VCaP (cell line): ENCODE data around the gene ATG5.

Source experiments
- H3K27ac ChIP-seq: fragments of 450-650 bp; 2 replicates; pipeline ENCODE4 v1.5.1; 2017
- CTCF ChIP-seq: fragments of 450-650 bp; conservative IDR thresholded peaks from 2 replicates; pipeline ENCODE4 v1.5.1; 2017; ENCODE audit warnings: mild to moderate bottlenecking, moderate library complexity

The ATG5 gene

GRCh38 chr6:106194949-106195921, 130.3 kb downstream of the ATG5 start:
- no peak overlapping the region for H3K27ac ChIP-seq
- no peak for TF ChIP-seq CTCF

GRCh38 chr6:106192824-106193223, 132.7 kb downstream of the ATG5 start:
- no peak overlapping the region for H3K27ac ChIP-seq
- TF ChIP-seq CTCF: no peak

DNA sequence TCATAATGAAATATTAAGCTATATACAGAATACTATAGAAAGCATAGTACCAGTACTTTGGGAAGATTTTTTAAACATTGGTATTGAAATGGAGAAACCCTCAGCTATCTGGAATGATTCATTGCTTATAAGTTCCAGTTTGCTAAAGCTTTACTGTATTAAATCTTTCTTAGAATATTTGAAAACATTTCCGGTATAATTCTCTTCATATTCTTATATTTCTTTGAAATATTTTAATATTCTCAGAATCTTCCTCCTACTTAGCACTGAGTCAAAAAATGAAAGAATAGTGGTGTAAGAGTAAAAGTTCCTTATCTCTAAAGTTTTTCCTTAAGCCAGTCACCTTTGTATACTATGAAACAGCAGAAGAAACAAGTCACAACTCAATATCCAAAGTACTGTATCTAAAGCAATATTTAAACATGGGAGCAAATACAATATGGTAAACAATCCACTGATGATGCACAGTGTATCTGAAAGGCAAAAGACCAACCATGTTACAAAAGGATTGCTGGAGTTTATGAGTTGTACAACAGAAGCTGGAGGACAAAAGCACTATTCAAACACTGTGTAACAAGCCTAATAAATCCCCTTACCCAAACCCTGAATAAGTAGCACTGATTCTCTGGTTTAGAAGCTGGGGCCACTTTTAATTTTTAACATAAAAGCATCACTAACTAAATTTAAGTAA, 137.3 kb downstream of the ATG5 start:
- no peak for TF ChIP-seq CTCF
- no peak overlapping the region for H3K27ac ChIP-seq

DNA sequence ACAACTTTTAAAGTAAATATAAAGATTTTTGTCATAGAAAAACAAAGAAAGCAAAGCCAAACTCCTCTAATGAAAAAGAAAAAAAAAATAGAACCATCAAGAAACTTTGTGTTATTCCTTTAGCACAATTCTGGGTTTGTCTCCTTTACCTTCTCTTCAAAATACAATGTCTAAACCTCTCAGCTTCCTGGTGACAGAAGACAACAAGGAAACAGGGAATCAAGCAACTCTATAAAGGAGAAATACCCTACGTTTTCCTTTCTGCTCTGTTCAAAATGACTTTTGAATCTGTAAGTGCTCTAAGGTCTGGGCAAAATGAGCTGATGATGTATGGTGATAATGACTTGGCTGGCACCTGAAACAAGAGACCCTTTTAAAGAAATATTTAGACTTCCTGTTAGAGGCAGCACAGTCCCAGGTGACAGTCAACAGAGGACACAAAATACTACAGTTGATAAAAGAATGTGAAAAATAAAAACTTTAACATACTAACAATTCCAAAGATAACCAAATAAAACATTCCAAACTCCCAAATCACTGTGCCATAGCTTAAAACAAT, 138.1 kb downstream of the ATG5 start:
- H3K27ac ChIP-seq: no peak overlapping the region
- no peak for TF ChIP-seq CTCF

DNA sequence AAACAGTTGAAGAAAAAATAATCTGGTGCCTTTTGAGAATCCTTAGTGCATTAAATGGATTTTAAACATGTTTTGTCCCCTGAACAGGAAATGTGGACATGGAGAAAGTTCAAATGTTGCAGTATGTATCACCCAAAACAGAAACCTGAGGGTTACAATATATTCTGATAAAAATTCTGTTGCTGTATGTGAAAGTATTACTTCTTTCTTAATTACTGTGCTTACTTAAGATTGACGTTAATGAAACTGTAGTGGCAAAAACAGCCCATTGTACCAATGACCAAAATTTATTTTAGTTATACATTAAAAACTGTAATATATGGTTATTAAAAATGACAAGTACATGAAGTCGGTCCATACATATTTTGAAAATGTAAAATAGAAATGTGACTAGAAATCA, 138.8 kb downstream of the ATG5 start:
- no peak for TF ChIP-seq CTCF
- H3K27ac ChIP-seq: no peak overlapping the region

DNA sequence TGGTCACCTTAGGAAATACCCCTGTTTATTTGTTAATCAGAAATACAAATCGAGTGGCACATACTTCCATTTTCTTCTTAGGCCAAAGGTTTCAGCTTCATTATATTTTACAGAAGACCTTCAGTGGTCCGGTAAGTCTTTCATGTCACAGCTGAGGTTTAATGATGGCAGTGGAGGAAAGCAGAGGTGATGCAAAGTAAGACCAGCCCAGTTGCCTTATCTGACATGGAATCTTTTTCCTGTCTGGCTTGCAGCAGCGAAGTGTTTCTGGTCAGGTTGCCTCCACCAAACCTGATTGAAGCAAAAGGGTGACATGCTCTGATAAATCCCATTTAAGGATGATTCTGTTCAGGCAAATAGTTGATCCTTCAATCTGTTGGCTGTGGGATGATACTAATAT, 139.4 kb downstream of the ATG5 start:
- H3K27ac ChIP-seq: no peak overlapping the region
- TF ChIP-seq CTCF: no peak

GRCh38 chr6:106185615-106186014, 139.9 kb downstream of the ATG5 start:
- H3K27ac ChIP-seq: no peak overlapping the region
- TF ChIP-seq CTCF: no peak
